ENCODE data around the gene C2orf42. TPM values are rescaled to one million over a fixed set of nuclear protein-coding genes. Genes with fewer than 3 reads are reported as not detected.

C2orf42 gene
- total RNA-seq, 1 experiment from 2014 or later = 15.3 TPM

DNA sequence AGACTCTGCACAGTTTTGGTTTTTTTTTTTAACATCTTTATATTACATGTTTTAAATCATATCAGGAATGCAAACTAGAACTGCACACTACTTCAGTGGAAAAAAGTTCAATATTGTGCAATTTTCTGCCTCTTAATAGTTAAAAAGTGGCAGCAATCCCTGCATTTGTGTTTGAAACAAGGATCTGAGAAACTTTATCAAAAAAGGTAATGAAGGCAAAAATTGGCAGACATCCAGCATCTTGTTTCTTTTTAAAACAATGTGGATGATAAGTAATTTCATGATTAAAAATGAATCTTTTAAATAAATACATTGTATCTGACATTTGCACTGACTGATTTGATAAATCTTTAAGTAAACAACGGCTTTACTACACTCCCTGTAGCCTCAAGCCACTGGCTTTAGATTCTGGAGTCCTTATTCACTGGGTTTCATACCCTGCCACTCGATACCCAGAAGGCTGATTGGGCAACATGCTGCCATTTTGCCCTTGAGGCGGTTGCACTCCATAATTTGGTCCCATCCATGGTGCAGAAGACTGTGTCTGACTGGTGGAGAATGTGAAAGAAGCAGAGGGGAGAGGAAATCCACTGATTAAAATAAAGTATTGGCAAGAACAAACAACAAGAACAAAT lies 21.6 kb upstream of the C2orf42 start:
- no peak overlapping the region for H3K27ac ChIP-seq (ENCODE audit: low read depth, low read length, poor library complexity, severe bottlenecking)
- DNase-seq (ENCODE audit: low spot score) = no peak
- no peaks in the 10 kb centered on the region for H3K9me3 ChIP-seq (ENCODE audit: low read depth, low read length, poor library complexity, severe bottlenecking)
- POLR2A ChIA-PET (ENCODE audit: low non-redundant PET) = no interaction called here
- H3K27me3 ChIP-seq (replicated peaks; ENCODE audit: insufficient read depth, low read depth, low read length, poor library complexity) = no peaks in the 10 kb centered on the region
- CTCF ChIA-PET = interaction anchor here (0.6 kb wide), 1 partner anchor 63 kb away, joined by 6 read pairs; no protein-coding TSS in a partner anchor
- BruUV-seq (replicated peaks) = no TSS peak
- peaks cover 60% of the 10 kb centered on the region for H3K36me3 ChIP-seq (ENCODE audit: insufficient read depth, low read length, poor library complexity, severe bottlenecking)
- H3K4me3 ChIP-seq (ENCODE audit: low read depth, low read length, poor library complexity, severe bottlenecking) = no peak overlapping the region
- peaks cover 7% of the 10 kb centered on the region for H3K4me1 ChIP-seq (ENCODE audit: insufficient read depth, low read length, poor library complexity, severe bottlenecking)
- TF ChIP-seq, protein P1, sequence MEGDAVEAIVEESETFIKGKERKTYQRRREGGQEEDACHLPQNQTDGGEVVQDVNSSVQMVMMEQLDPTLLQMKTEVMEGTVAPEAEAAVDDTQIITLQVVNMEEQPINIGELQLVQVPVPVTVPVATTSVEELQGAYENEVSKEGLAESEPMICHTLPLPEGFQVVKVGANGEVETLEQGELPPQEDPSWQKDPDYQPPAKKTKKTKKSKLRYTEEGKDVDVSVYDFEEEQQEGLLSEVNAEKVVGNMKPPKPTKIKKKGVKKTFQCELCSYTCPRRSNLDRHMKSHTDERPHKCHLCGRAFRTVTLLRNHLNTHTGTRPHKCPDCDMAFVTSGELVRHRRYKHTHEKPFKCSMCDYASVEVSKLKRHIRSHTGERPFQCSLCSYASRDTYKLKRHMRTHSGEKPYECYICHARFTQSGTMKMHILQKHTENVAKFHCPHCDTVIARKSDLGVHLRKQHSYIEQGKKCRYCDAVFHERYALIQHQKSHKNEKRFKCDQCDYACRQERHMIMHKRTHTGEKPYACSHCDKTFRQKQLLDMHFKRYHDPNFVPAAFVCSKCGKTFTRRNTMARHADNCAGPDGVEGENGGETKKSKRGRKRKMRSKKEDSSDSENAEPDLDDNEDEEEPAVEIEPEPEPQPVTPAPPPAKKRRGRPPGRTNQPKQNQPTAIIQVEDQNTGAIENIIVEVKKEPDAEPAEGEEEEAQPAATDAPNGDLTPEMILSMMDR (conservative IDR thresholded peaks at IDR 0.05; ENCODE audit: low read depth, low read length) = no peak
- no peak for TF ChIP-seq EZH2 (IDR thresholded peaks at IDR 0.05; ENCODE audit: borderline replicate concordance, low read depth, low read length, poor library complexity, severe bottlenecking)
- intact Hi-C loops (cut with micrococcal nuclease; ENCODE audit: unreplicated experiment) = no loop called here

DNA sequence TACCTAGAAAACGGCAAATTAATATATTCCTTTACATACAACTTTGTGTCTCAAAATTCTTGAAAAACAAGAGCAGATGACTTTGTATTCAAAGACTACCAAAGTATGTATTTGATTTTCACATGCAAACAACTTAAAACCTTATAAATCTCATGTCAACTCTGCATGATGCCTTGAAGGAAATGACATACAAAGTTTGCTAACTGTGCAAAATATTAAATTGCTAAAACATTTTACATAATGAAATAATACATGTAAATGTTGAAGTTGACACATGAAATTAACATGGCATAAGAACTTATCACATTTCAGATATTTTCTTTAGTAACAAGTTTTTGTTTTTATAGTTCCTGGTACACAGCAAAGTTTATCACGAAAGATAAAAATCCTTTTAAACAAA lies 20.8 kb upstream of the C2orf42 start:
- H3K4me1 ChIP-seq (ENCODE audit: insufficient read depth, low read length, poor library complexity, severe bottlenecking) = peaks cover 7% of the 10 kb centered on the region
- no peak for TF ChIP-seq EZH2 (IDR thresholded peaks at IDR 0.05; ENCODE audit: borderline replicate concordance, low read depth, low read length, poor library complexity, severe bottlenecking)
- TF ChIP-seq, protein P1 (conservative IDR thresholded peaks at IDR 0.05; ENCODE audit: low read depth, low read length) = no peak
- peaks cover 54% of the 10 kb centered on the region for H3K36me3 ChIP-seq (ENCODE audit: insufficient read depth, low read length, poor library complexity, severe bottlenecking)
- H3K27ac ChIP-seq (ENCODE audit: low read depth, low read length, poor library complexity, severe bottlenecking) = no peak overlapping the region
- no TSS peak for BruUV-seq (replicated peaks)
- intact Hi-C loops (cut with micrococcal nuclease; ENCODE audit: unreplicated experiment) = no loop called here
- POLR2A ChIA-PET (ENCODE audit: low non-redundant PET) = no interaction called here
- no peak for DNase-seq (ENCODE audit: low spot score)
- CTCF ChIA-PET = no interaction called here
- H3K9me3 ChIP-seq (ENCODE audit: low read depth, low read length, poor library complexity, severe bottlenecking) = no peaks in the 10 kb centered on the region
- H3K27me3 ChIP-seq (replicated peaks; ENCODE audit: insufficient read depth, low read depth, low read length, poor library complexity) = no peaks in the 10 kb centered on the region
- H3K4me3 ChIP-seq (ENCODE audit: low read depth, low read length, poor library complexity, severe bottlenecking) = no peak overlapping the region

DNA sequence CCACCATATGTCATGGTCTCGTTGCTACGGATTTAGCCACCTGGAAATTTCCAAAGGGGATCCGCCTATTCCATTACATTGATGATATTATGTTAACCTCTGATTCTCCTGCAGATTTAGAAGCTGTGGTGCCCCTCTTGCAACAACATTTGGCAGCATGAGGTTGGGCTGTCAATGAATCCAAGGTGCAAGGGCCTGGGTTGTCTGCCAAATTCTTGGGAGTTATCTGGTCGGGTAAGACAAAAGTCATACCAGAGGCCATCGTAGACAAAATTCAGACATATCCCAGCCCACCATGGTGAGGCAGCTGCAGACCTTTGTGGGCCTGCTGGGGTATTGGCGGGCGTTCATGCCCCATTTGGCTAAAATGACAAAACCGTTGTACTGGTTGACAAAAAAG lies 13.6 kb upstream of the C2orf42 start:
- H3K4me3 ChIP-seq (ENCODE audit: low read depth, low read length, poor library complexity, severe bottlenecking) = no peak overlapping the region
- DNase-seq (ENCODE audit: low spot score) = no peak
- no peaks in the 10 kb centered on the region for H3K27me3 ChIP-seq (replicated peaks; ENCODE audit: insufficient read depth, low read depth, low read length, poor library complexity)
- no peak overlapping the region for H3K27ac ChIP-seq (ENCODE audit: low read depth, low read length, poor library complexity, severe bottlenecking)
- BruUV-seq (replicated peaks) = no TSS peak
- CTCF ChIA-PET = no interaction called here
- intact Hi-C loops (cut with micrococcal nuclease; ENCODE audit: unreplicated experiment) = no loop called here
- no peaks in the 10 kb centered on the region for H3K36me3 ChIP-seq (ENCODE audit: insufficient read depth, low read length, poor library complexity, severe bottlenecking)
- TF ChIP-seq EZH2 (IDR thresholded peaks at IDR 0.05; ENCODE audit: borderline replicate concordance, low read depth, low read length, poor library complexity, severe bottlenecking) = no peak
- TF ChIP-seq, protein P1 (conservative IDR thresholded peaks at IDR 0.05; ENCODE audit: low read depth, low read length) = no peak
- H3K4me1 ChIP-seq (ENCODE audit: insufficient read depth, low read length, poor library complexity, severe bottlenecking) = no peaks in the 10 kb centered on the region
- no peaks in the 10 kb centered on the region for H3K9me3 ChIP-seq (ENCODE audit: low read depth, low read length, poor library complexity, severe bottlenecking)
- POLR2A ChIA-PET (ENCODE audit: low non-redundant PET) = no interaction called here

Data from A673 (cell line).